Measurements from ENCODE around the gene TAS1R1. TPM values are rescaled to one million over a fixed set of nuclear protein-coding genes. Genes with fewer than 3 reads are reported as not detected.

TAS1R1 gene
- total and polyA plus RNA-seq, 10 of the 15 experiments (the other 5 are each of a cell fraction or from before 2014, with no cell fraction given) = 0.03 to 0.06 (median 0.04) TPM; not detected in 7

- H3K4me2 ChIP-seq (ENCODE audit: control insufficient read depth, insufficient read depth) = no peak overlapping the region
- DNase-seq (ENCODE audit: low read depth, low spot score) (no peak), ATAC-seq (no peak), FAIRE-seq (no peak)
- no peak overlapping the region for H3K9ac ChIP-seq (ENCODE audit: control insufficient read depth, insufficient read depth, low read length)
- no peak overlapping the region for H3K4me3 ChIP-seq
- no peaks in the 10 kb centered on the region for H3K4me1 ChIP-seq (ENCODE audit: control insufficient read depth, insufficient read depth, low read length)
- BruUV-seq (replicated peaks) = no TSS peak
- SMC1A ChIA-PET (ENCODE audit: uncharacterized antibody, unreplicated experiment) = no interaction called here
- WGBS (ENCODE audit: insufficient coverage, insufficient replicate concordance, low lambda C conversion rate, missing lambda C conversion rate) = 30% methylated on average over 31 of the region's 31 CpGs
- intact Hi-C loops (cut with micrococcal nuclease; ENCODE audit: unreplicated experiment) = no loop called here
- POLR2A ChIA-PET = interaction anchor here (0.5 to 0.6 kb wide), 2 partner anchors 107 to 135 kb away, joined by 3 to 6 read pairs; partner anchors contain the start of gene PHF13
- RAD21 ChIA-PET (ENCODE audit: unreplicated experiment) = interaction anchor here (0.8 kb wide), 1 partner anchor 13 kb away, joined by 4 read pairs; no protein-coding TSS in a partner anchor
- H3K27me3 ChIP-seq (replicated peaks in 1 of 2; ENCODE audit: control insufficient read depth in 2 of 2, insufficient read depth in 2 of 2, low read length in 1 of 2) = no peaks in the 10 kb centered on the region; a peak in 1 of 4 replicates
- TF ChIP-seq CHD2 (IDR thresholded peaks at IDR 0.05; ENCODE audit: borderline replicate concordance, low read depth, low read length) (no peak), SIN3A (IDR thresholded peaks at IDR 0.05; ENCODE audit: low read depth, low read length) (no peak), MEF2B (IDR thresholded peaks at IDR 0.05; ENCODE audit: partially characterized antibody, poor library complexity, severe bottlenecking) (no peak), SP1 (IDR thresholded peaks at IDR 0.05; ENCODE audit: low read depth, low read length) (no peak), CHD4 (IDR thresholded peaks at IDR 0.05) (no peak), CUX1 (IDR thresholded peaks at IDR 0.05; ENCODE audit: insufficient replicate concordance, low read depth, low read length) (no peak), KAT2A (conservative IDR thresholded peaks at IDR 0.05; ENCODE audit: control insufficient read depth, low read depth, low read length) (no peak), TCF7 (IDR thresholded peaks at IDR 0.05; ENCODE audit: borderline replicate concordance) (no peak), SIX5 (IDR thresholded peaks at IDR 0.05; ENCODE audit: low read depth, low read length, severe bottlenecking) (no peak), HCFC1 (IDR thresholded peaks at IDR 0.05; ENCODE audit: low read length) (no peak), MXI1 (IDR thresholded peaks at IDR 0.05; ENCODE audit: low read depth, low read length) (no peak), CREB1 (IDR thresholded peaks at IDR 0.05; ENCODE audit: low read depth) (no peak), FOXM1 (IDR thresholded peaks at IDR 0.05; ENCODE audit: low read depth, low read length) (no peak), BHLHE40 (IDR thresholded peaks at IDR 0.05; ENCODE audit: borderline replicate concordance in 1 of 2, low read depth in 2 of 2, low read length in 1 of 2) (no peak), NR2C1 (IDR thresholded peaks at IDR 0.05) (no peak), JUND (IDR thresholded peaks at IDR 0.05; ENCODE audit: low read depth, low read length) (no peak), IKZF1 (conservative IDR thresholded peaks at IDR 0.05) (no peak), ETV6 (conservative IDR thresholded peaks at IDR 0.05 in 1 of 2, IDR thresholded peaks at IDR 0.05 in 1 of 2; ENCODE audit: borderline replicate concordance in 1 of 2, low read depth in 1 of 2) (no peak)
- in situ Hi-C loops (cut with MboI) = no loop called here
- no peak overlapping the region for H3K27ac ChIP-seq (ENCODE audit: control insufficient read depth, insufficient read depth)
- H3K79me2 ChIP-seq (ENCODE audit: control insufficient read depth, insufficient read depth, low read length) = no peaks in the 10 kb centered on the region
- no peaks in the 10 kb centered on the region for H3K9me3 ChIP-seq (replicated peaks; ENCODE audit: control insufficient read depth, insufficient read depth, low read length)
- CTCF ChIA-PET = no interaction called here
- H2AFZ ChIP-seq (ENCODE audit: control insufficient read depth, low read depth, low read length) = no peak overlapping the region
- H4K20me1 ChIP-seq (ENCODE audit: control insufficient read depth, insufficient read depth) = no peaks in the 10 kb centered on the region; the same call in 1 of the 2 replicates
- H3K36me3 ChIP-seq (ENCODE audit: control insufficient read depth in 2 of 2, insufficient read depth in 2 of 2, low read length in 1 of 2) = no peaks in the 10 kb centered on the region
Observed at GRCh38 chr1:6506210-6507036, 48.7 kb upstream of the TAS1R1 start.

Measured in GM12878 (cell line).